ENCODE data around the gene MAP1B.

GRCh38 chr5:72167257-72167656, 60.0 kb downstream of the MAP1B start:
- TF ChIP-seq CTCF (IDR thresholded peaks at IDR 0.05): no peak
- TF ChIP-seq RAD21 (conservative IDR thresholded peaks at IDR 0.05 in 1 of 2, IDR thresholded peaks at IDR 0.05 in 1 of 2): no peak
- TF ChIP-seq REST (IDR thresholded peaks at IDR 0.05): no peak
- TF ChIP-seq MAZ (IDR thresholded peaks at IDR 0.05; ENCODE audit: borderline replicate concordance, low read depth, low read length): no peak
- TF ChIP-seq POLR2A (IDR thresholded peaks at IDR 0.05; ENCODE audit: low read length): no peak
- TF ChIP-seq ZFP36 (IDR thresholded peaks at IDR 0.05; ENCODE audit: borderline replicate concordance, partially characterized antibody): no peak
